Kidney epithelial cell (primary cell): ENCODE results near the gene RNF220. TPM values are rescaled to one million over a fixed set of nuclear protein-coding genes. Genes with fewer than 3 reads are reported as not detected.

Experiments used
- DNase-seq: peaks from one replicate; pipeline ENCODE4 v3.0.0-alpha.2; 2010; ENCODE audit warnings: low read depth
- H3K27me3 ChIP-seq: 2 replicates; pipeline ENCODE4 v1.6.0; 2011; ENCODE audit warnings: low read length; ENCODE audit not compliant: control insufficient read depth, insufficient read depth
- H3K36me3 ChIP-seq: 2 replicates; pipeline ENCODE4 v1.5.1; 2011; ENCODE audit warnings: low read length; ENCODE audit not compliant: control insufficient read depth, insufficient read depth
- H3K4me3 ChIP-seq: 2 replicates; pipeline ENCODE4 v1.5.1; 2011; ENCODE audit warnings: low read depth, mild to moderate bottlenecking, control low read depth, low read length
- total RNA-seq: library from RNA; depleted of rRNA; stranded (reverse); fragments of >200 nt; gene quantifications from 2 replicates; pipeline ENCODE4 v1.2.3, GENCODE V29; 2015
- TF ChIP-seq, protein P1 (sequence below): IDR thresholded peaks from 2 replicates; pipeline ENCODE4 v1.5.1; 2011; ENCODE audit warnings: mild to moderate bottlenecking, moderate library complexity, low read length, control low read depth, inconsistent platforms; ENCODE audit not compliant: insufficient read depth, poor library complexity, severe bottlenecking

The RNF220 gene
- total RNA-seq, 1 donor from 2014 or later, result 127 TPM

DNA sequence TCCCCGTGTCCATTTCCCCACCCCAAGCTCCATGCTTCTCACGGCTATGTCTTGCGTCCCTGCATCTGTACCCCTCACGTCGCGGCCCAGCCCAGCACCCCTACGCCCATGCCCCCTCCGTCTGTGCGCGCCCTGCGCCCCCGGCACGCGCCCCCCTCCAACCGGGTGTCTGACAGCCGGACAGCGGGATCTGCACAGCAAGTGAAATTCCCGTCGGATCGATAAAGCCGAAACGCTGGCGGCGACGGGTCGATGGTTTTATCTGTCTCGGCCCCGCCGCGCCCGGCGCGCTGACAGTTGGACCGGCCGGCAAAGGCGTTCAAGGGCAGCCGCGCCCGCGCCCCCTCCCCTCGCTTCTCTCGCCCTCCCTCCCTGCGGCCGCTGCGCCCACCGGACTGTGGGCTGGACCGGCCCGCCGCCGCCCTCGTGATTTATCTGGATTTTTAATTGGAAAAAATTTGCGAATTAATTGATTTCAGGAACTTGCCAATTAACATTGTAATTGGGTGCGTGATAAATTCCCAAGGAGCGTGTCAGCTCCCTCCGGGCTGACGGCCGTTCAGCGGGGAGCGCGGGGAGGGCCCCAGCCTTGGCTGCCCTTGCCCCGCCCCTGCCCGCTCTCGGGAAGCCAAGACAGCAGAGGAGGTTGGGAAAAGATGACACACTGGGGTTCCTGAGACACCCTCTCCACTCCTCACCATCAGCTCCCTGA lies 212.1 kb downstream of the RNF220 start:
- Histone ChIP-seq H3K27me3 (no peaks in the 10 kb centered on the region), H3K36me3 (no peaks in the 10 kb centered on the region), H3K4me3 (peak overlapping the region; percentile 29)
- no peak for DNase-seq
- TF ChIP-seq, protein P1, sequence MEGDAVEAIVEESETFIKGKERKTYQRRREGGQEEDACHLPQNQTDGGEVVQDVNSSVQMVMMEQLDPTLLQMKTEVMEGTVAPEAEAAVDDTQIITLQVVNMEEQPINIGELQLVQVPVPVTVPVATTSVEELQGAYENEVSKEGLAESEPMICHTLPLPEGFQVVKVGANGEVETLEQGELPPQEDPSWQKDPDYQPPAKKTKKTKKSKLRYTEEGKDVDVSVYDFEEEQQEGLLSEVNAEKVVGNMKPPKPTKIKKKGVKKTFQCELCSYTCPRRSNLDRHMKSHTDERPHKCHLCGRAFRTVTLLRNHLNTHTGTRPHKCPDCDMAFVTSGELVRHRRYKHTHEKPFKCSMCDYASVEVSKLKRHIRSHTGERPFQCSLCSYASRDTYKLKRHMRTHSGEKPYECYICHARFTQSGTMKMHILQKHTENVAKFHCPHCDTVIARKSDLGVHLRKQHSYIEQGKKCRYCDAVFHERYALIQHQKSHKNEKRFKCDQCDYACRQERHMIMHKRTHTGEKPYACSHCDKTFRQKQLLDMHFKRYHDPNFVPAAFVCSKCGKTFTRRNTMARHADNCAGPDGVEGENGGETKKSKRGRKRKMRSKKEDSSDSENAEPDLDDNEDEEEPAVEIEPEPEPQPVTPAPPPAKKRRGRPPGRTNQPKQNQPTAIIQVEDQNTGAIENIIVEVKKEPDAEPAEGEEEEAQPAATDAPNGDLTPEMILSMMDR, result no peak

DNA sequence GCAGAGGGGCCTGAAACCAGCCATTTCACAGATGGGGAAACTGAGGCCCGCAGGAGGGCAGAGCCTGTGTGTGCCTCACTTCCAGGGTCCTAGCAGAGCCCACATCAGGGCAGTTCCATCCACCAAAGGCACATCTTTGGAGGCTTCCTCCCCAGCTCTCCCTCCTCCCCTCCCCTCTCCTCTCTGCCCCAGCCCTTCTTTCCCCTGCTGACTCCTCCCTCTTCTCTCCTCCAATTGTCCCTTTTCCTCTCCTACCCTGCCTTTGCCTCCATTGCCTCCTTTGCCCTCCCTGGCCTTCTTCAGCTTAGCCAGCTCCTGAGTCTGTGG lies 212.6 kb downstream of the RNF220 start:
- H3K36me3 ChIP-seq, result no peaks in the 10 kb centered on the region
- H3K4me3 ChIP-seq, result no peak overlapping the region
- no peaks in the 10 kb centered on the region for H3K27me3 ChIP-seq
- TF ChIP-seq, protein P1, result no peak
- no peak for DNase-seq

DNA sequence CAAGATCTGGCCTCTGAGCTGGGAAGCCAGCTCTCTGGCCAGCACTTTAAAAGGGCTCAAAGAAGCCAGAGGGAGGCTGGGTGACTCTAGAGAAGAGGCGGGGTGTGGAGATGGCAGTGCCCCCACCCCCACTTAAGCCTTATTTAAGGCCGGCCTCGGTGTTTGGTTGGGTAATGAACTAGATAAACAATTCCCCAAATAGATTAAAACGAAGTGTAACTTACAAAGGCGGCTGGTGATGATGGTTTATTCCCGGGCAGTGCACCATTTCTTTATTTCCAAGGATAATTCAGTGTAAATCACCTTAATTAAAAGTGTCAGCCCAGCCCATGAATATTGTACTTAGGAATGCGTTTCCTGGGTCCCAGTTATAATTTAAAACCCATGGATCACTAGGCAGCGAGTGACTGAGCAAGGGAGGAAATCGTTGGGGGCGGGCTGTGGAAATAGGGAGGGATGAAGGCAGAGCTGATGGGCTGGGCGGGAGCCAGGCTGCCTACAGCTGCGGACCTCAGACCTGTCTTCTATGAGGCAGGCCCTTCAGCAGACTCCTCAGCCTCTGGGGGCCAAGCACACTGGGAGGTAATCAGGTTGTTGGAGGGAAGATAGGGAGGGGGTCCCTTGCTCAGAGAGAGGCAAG lies 214.3 kb downstream of the RNF220 start:
- Histone ChIP-seq H3K36me3 (no peaks in the 10 kb centered on the region), H3K4me3 (no peak overlapping the region), H3K27me3 (no peaks in the 10 kb centered on the region)
- TF ChIP-seq, protein P1, result no peak
- peak; percentile 70 for DNase-seq

DNA sequence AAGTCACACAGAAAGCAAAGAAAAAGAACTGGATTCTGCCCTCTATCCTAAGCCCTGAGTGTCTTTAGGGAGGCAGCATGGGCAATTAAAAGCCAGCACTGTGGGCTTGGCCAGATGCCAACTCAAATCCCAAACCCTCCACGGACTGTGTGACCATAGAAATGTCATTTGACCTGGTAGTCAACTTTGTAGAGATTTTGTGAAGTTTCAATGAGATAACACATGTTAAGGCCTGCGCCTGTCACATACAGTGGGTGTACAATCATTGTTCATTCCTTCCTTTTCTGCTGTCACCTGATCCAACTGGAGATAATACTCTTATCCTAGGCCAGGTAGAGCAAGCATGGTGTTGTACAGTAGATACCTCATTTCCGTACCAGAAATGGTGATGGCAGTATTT lies 215.0 kb downstream of the RNF220 start:
- H3K27me3 ChIP-seq, result no peaks in the 10 kb centered on the region
- DNase-seq, result no peak
- H3K4me3 ChIP-seq, result no peak overlapping the region
- H3K36me3 ChIP-seq, result no peaks in the 10 kb centered on the region
- TF ChIP-seq, protein P1, result no peak

DNA sequence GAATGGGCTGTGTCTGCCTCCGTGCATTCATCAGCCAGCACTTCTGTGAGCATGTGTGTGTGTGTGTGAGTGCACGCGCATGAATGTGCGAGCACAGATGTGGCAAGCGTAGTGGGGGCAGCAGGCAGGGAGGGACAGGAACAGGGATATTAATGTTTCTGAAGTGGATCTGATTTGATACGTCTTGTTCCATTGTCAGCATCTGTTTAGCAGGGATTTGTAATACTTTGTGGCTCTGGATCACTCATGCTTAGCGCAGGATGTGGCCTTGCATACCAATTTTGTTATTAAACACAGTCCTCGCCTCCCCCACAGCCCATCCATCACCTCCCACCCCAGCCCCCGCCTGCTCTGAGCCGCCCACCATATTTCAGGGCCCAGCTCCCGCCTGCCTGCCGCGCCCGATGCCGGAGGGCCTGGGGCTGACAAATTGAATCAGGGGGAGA lies 216.8 kb downstream of the RNF220 start:
- TF ChIP-seq, protein P1, result no peak
- no peak for DNase-seq
- H3K4me3 ChIP-seq, result no peak overlapping the region
- no peaks in the 10 kb centered on the region for H3K27me3 ChIP-seq
- H3K36me3 ChIP-seq, result no peaks in the 10 kb centered on the region
